UCSD-AML1 (cell line): Measurements from ENCODE around the gene CRTAP.
"Not testable (repeated sequence)": the region's sequence is repeated elsewhere in the genome, so short reads cannot be mapped to it uniquely, and the experiment has no call there.

Source experiments
- DNase-seq: peaks from one replicate; lab custom pipeline; 2025; ENCODE audit not compliant: unreplicated experiment; lab: John Stamatoyannopoulos, UW

Gene CRTAP

DNA sequence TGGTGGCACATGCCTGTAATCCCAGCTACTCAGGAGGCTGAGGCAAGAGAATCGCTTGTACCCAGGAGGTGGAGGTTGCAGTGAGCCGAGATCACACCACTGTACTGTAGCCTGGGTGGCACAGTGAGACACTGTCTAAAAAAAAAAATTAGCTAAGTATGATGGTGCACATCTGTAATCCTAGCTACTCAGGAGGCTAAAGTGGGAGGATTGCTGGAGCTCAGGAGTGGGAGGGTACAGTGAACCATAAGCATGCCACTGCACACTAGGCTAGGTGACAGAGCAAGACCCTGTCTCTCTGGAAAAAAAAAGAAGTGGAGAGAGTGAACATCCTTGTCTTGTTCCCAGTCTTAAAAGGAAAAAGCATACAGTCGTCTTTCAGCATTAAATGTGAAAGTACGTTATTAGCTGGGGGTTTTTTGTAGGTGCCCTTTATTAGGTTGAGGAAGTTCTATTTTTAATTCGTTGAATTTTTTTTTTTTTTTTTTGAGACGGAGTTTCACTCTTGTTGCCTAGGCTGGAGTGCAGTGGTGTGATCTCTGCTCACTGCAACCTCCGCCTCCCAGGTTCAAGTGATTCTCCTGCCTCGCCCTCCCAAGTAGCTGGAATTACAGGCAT is 25.3 kb downstream of the CRTAP start:
- not testable (repeated sequence) for DNase-seq

GRCh38 chr3:33139996-33140395 is 26.2 kb downstream of the CRTAP start:
- DNase-seq = no peak

GRCh38 chr3:33141006-33141405 is 27.2 kb downstream of the CRTAP start:
- DNase-seq = no peak

DNA sequence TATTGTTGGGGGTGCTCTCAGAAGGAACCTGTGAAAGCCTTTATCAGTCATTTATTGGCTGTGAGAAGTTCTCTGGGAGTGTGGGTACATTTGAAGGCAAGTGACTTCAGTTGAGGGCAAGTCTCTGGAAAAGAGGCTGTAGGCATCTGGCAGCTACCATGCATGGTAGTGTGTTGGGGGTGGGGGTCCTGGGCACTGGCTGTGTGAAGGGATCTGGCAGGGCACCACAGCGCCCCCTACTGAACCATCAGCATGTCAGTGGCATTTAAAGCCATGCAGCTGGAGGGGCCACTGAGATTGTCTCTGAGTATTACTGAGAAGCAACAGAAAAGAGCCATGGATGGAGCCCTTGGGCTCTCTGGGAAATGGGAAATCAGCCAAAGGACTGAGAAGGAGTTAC is 30.6 kb downstream of the CRTAP start:
- DNase-seq = no peak

DNA sequence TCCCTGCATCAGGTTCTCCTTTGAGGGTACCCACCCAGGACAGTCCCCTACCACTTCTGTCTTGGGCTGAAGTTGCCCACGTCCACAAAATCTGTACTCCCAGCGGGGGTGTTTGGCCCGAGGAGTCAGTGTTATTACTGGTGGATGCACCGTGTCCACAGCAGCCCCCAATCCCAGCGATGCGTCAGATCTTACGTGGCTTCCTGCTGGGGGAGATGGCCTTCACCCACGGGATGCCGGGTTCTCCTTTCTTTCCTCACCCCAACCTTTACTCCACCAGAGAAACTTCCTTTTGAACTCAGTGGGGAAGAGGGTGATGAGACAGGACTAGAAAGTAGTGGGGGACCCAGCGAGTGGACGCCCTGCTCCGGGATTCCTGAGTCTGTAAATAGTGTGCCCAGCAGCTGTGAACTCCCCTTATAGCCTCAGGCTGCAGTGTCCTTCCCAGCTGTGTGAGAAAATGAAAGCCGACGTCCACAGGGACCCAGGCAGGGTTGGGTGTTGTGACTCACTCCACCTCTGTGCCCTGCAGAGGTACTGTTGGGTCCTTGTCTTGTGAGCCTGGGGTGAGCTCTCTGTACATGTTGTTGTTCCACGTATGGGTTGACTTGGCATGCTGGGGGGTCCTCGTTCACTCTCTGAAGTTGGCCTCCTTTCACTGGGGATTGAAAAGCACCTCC is 31.5 kb downstream of the CRTAP start:
- no peak for DNase-seq

GRCh38 chr3:33145901-33146580 is 32.2 kb downstream of the CRTAP start:
- no peak for DNase-seq

DNA sequence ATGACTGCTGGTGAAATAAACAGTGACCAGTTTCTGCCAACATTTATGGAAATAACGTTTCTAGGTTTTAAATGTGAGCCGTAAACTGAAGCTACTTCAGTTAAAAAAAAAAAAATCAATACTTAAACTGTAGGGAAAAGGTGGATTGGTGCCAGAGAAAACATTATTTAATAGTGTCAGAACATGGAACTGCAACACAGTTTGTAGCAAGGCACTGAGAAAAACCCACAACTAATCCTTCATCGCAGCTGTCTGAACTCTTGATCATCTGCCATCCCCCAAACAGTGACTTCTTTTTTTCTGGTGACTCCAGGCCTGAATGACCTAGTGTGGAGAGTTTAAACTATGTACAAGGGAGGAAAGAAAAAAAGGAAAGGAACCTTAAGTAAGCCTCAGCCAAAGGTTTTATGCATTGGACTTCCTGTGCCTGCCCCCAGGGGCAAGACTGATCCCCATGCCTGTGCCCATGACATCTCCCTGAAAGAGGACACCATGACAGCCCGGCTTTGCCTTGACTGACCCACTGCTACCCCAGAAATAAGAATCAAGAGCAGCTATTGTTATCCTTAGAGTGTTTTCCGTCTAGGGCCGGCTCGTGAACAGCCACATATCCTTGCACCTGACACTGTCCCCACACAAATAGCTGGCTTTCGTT is 33.1 kb downstream of the CRTAP start:
- no peak for DNase-seq

DNA sequence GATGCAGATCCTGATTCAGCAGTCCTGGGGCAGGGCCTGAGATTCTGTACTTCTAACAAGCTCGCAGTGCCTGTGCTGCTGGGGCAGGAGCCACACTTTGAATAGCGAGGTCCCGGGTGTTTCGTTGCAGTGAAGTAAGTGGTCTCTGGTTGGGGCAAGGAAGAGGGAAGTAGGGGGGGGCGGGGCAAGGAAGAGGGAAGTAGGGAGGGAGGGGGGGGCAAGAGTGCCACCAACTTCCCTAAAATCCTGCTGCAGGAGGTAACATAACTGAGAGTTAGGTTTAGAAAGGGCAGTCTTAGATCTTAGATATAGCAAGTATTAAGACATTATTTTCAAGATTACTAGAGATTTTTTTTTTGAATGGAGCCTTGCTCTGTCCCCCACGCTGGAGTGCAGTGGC is 35.5 kb downstream of the CRTAP start:
- DNase-seq = no peak

DNA sequence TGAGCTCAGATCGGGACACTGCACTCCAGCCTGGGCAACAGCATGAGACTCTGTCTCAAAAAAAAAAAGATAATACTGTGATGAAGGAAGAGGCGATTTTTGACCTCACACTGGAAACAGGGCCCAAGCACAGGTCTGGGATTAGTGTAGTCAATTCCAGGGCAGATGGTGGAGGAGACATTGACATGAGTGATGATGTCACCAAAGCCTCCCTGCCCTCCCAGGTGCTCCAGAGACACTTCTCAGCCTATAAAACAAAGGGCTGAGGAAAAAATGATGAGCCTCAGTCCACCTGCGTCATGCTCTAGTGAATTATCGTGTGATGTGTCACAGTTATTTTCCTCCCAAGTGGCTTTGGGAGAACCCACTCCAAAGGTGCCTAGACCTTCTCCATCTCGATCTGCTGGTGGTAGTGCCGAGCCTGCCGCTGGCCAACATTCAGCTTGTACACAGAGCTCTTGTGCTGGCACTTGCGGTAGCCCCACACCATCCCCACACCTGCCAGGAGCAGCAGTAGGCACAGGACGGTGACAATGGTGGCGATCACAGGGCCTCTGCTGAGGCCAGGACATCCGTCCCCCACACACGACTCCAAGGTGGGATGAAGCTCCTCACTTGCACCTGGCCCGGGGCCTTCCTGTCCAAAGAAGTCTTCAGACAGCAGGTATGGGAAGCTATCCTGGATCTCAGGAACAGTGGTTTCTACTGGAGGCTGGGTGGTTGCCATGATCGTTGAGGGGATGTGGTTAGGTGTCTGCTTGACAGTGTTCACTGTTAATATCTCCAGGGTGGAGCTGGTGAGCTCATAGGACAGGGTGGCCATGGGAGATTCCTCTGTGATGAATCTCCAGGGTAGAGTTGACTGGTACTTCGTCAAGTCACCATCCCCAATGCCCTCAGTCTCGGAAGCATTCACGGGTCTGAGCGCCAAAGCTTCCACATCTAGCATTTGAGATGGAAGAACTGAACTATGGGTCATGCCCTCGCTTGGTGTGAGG is 38.8 kb downstream of the CRTAP start:
- no peak for DNase-seq

- no peak for DNase-seq
Measured at GRCh38 chr3:33153782-33154181, 40.0 kb downstream of the CRTAP start.

GRCh38 chr3:33155301-33155700 is 41.5 kb downstream of the CRTAP start:
- no peak for DNase-seq

- DNase-seq = no peak
Measured at GRCh38 chr3:33159234-33159633, 45.4 kb downstream of the CRTAP start.

GRCh38 chr3:33159981-33160380 is 46.2 kb downstream of the CRTAP start:
- DNase-seq = no peak

DNA sequence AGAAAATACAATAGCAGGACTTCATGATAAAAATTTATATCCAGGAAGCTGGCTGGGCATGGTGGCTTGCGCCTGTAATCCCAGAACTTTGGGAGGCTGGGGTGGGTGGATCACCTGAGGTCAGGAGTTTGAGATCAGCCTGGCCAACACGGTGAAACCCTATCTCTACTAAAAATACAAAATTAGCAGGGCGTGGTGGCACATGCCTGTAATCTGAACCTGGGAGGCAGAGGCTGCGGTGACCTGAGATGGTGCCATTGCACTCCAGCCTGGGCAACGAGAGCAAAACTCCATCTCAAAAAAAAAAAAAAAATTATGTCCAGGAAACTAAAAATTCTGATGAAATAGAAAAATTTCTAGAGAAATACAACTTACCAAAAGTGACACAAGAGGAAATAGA is 48.8 kb downstream of the CRTAP start:
- not testable (repeated sequence) for DNase-seq

- no peak for DNase-seq
Measured at GRCh38 chr3:33165372-33165771, 51.6 kb downstream of the CRTAP start.

DNA sequence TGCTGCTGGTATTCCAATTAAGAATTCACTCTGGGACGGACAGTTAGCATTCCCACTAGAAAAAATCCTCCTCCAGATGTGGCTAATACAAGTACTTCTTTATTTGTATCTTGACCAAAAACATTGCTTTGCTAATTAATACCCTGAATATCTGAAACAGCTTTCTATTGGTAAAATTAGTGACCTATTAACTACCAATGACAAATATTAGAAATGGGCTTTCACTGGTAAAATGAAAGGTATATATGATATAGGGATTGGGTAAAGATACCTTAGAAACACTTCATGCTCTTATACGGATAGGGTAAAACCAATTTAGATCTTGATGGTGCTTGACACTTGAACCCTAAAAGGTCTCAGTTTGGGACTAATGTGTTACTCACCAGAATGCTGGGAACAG is 52.3 kb downstream of the CRTAP start:
- DNase-seq = no peak

GRCh38 chr3:33167284-33167683 is 53.5 kb downstream of the CRTAP start:
- no peak for DNase-seq

DNA sequence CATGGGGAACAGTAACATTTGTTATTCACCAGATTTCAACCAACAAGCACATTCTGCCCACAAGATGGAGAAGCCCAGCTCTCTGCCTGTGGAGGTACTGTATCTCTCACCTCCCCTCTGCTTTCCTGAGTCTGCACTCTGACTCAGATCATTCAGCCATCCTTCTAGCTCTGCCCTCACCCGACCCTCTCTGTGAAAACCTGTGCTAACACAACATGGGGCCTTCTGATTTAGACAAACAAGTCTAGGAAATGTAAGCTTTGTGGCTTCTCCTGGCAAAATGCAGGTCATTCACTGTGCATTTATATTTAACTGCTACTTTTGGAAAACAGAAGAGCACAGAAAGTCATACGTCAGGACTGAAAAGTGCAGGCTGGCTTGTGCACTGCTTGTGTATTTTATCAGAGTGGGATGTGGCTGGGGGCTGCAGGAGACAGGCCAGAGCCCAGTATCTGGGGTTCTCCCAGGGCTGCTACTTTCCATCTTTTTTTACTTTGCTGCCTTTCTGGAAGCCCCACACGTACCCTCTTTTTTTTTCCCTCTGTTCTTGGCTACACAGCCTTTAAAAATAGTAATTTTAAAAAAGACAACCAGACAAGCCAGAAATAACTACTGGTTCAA is 54.0 kb downstream of the CRTAP start:
- no peak for DNase-seq

DNA sequence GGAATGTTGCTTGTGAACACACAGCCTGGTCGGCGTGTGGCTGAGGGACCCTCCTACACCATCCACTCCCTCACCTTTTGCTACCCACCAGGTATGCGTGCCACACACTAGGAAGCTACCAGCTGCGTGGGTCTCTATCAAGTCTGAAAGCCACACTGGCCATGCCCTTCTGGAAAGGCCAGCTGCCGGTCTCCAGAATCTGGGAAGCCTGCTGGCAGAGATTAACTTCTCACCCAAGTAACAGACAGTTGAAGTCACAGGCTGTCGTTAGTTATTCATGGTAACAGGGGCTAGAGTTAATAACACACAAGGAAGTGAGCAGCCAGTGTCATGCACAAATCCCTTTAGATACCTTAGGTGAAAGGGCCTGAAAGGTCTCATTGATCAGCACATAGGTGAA is 56.7 kb downstream of the CRTAP start:
- no peak for DNase-seq

- no peak for DNase-seq
Measured at GRCh38 chr3:33171580-33171979, 57.8 kb downstream of the CRTAP start.
